Stimulated activated effector memory CD8-positive, alpha-beta T cell treated with anti-CD3 and anti-CD28 coated beads, Interleukin-12 subunit alpha, Interleukin-12 subunit beta, amount 100 ng/mL, for 72 hours (primary cell): ENCODE results near the gene PTGIR.

Experiments
- ATAC-seq: fragments of 150-1000 bp; cut with Tn5 transposase; 2 replicates; pipeline ENCODE4 v1.10.0; 2021
- DNase-seq, 2 donors: peaks; one replicate each; pipeline ENCODE4 v3.0.0; 2021 to 2022; ENCODE audit warnings: low spot score in 2 of 2
- H3K27ac Mint-ChIP-seq: one replicate; pipeline ENCODE4 v1.8.0; 2022; ENCODE audit warnings: mild to moderate bottlenecking, mixed read lengths
- H3K36me3 Mint-ChIP-seq: one replicate; pipeline ENCODE4 v1.8.0; 2022; ENCODE audit warnings: mild to moderate bottlenecking, mixed read lengths
- H3K4me1 Mint-ChIP-seq: one replicate; pipeline ENCODE4 v1.8.0; 2022; ENCODE audit warnings: mixed read lengths
- H3K4me3 Mint-ChIP-seq: one replicate; pipeline ENCODE4 v1.8.0; 2022; ENCODE audit warnings: mild to moderate bottlenecking, mixed read lengths
- H3K9me3 Mint-ChIP-seq: one replicate; pipeline ENCODE4 v1.8.0; 2022; ENCODE audit warnings: mixed read lengths

Gene PTGIR

GRCh38 chr19:46610851-46611770, 13.8 kb downstream of the PTGIR start:
- Mint-ChIP-seq H3K9me3 (no peaks in the 10 kb centered on the region), H3K36me3 (peaks cover 64% of the 10 kb centered on the region), H3K4me3 (peak overlapping the region; percentile 37), H3K4me1 (peaks cover 66% of the 10 kb centered on the region), H3K27ac (peak overlapping the region; percentile 83)
- ATAC-seq (peak; percentile 4), DNase-seq (no peak)

DNA sequence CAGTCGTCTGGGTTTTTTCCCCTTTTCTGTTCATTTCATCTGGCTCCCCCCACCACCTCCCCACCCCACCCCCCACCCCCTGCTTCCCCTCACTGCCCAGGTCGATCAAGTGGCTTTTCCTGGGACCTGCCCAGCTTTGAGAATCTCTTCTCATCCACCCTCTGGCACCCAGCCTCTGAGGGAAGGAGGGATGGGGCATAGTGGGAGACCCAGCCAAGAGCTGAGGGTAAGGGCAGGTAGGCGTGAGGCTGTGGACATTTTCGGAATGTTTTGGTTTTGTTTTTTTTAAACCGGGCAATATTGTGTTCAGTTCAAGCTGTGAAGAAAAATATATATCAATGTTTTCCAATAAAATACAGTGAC, 14.5 kb downstream of the PTGIR start:
- H3K4me1 Mint-ChIP-seq = peaks cover 62% of the 10 kb centered on the region
- no peak for DNase-seq
- peaks cover 72% of the 10 kb centered on the region for H3K36me3 Mint-ChIP-seq
- H3K27ac Mint-ChIP-seq = peak overlapping the region; percentile 83
- no peak for ATAC-seq
- H3K4me3 Mint-ChIP-seq = no peak overlapping the region
- H3K9me3 Mint-ChIP-seq = no peaks in the 10 kb centered on the region

DNA sequence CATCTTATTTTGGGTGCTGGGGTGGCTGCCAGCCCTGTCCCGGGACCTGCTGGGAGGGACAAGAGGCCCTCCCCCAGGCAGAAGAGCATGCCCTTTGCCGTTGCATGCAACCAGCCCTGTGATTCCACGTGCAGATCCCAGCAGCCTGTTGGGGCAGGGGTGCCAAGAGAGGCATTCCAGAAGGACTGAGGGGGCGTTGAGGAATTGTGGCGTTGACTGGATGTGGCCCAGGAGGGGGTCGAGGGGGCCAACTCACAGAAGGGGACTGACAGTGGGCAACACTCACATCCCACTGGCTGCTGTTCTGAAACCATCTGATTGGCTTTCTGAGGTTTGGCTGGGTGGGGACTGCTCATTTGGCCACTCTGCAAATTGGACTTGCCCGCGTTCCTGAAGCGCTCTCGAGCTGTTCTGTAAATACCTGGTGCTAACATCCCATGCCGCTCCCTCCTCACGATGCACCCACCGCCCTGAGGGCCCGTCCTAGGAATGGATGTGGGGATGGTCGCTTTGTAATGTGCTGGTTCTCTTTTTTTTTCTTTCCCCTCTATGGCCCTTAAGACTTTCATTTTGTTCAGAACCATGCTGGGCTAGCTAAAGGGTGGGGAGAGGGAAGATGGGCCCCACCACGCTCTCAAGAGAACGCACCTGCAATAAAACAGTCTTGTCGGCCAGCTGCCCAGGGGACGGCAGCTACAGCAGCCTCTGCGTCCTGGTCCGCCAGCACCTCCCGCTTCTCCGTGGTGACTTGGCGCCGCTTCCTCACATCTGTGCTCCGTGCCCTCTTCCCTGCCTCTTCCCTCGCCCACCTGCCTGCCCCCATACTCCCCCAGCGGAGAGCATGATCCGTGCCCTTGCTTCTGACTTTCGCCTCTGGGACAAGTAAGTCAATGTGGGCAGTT, 15.1 kb downstream of the PTGIR start:
- Mint-ChIP-seq H3K4me1 (peaks cover 67% of the 10 kb centered on the region), H3K9me3 (no peaks in the 10 kb centered on the region)

GRCh38 chr19:46608581-46609345, 16.1 kb downstream of the PTGIR start:
- Mint-ChIP-seq H3K27ac (no peak overlapping the region), H3K4me3 (no peak overlapping the region), H3K36me3 (peaks cover 77% of the 10 kb centered on the region), H3K4me1 (peaks cover 70% of the 10 kb centered on the region), H3K9me3 (no peaks in the 10 kb centered on the region)
- ATAC-seq = no peak
- no peak for DNase-seq

More for the DNA sequence above, 15.1 kb downstream of the PTGIR start:
- ATAC-seq (no peak), DNase-seq (no peak)
- Mint-ChIP-seq H3K4me3 (no peak overlapping the region), H3K27ac (no peak overlapping the region), H3K36me3 (peaks cover 77% of the 10 kb centered on the region)

GRCh38 chr19:46608178-46608577, 16.7 kb downstream of the PTGIR start:
- no peak for DNase-seq
- no peak for ATAC-seq
- H3K4me1 Mint-ChIP-seq = peaks cover 71% of the 10 kb centered on the region
- H3K36me3 Mint-ChIP-seq = peaks cover 81% of the 10 kb centered on the region
- no peak overlapping the region for H3K4me3 Mint-ChIP-seq
- H3K9me3 Mint-ChIP-seq = no peaks in the 10 kb centered on the region
- peak overlapping the region; percentile 26 for H3K27ac Mint-ChIP-seq

GRCh38 chr19:46607448-46607841, 17.4 kb downstream of the PTGIR start:
- Mint-ChIP-seq H3K4me1 (peaks cover 74% of the 10 kb centered on the region), H3K36me3 (peaks cover 86% of the 10 kb centered on the region)

DNA sequence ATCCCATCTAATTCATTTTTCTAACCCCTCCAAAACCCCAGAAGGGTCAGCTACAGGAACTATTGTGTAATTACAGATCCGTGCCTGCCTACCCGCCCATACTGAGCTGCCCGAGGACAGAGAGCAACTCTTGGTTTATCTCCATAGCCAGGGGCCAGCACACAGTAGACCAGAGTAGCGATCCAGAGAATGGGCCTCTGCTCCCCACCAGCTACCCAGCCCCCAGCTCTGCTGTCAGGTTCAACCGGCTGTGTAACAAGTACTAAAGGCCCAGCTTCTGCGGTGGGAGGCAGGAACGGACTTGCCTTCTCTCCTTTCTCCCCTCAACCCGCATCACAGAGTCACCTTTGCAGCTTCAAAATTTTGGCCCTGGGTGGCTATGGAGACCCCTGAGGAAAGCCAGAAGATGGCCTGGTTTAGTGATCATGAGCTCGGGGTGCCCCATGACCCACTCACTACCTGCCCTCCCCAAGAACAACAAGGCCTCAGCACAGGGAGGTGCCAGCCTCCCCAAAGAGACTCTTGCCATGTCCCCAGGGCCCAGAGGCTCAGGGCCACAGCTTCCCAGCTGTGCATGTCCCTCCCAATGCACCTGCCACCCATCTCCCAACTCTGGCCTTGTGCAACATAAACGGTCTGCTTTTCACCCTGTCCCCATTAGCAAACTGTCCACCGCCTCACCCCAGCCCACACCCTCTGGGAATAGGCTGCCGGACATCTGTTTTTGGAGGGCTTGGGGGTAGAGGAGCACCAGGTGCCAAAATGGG, 18.0 kb downstream of the PTGIR start:
- ATAC-seq (no peak), DNase-seq (no peak)
- Mint-ChIP-seq H3K4me3 (no peak overlapping the region), H3K27ac (peak overlapping the region; percentile 15), H3K4me1 (peaks cover 74% of the 10 kb centered on the region), H3K9me3 (no peaks in the 10 kb centered on the region), H3K36me3 (peaks cover 87% of the 10 kb centered on the region)

More at GRCh38 chr19:46607448-46607841, 17.4 kb downstream of the PTGIR start:
- Mint-ChIP-seq H3K27ac (peak overlapping the region; percentile 26), H3K9me3 (no peaks in the 10 kb centered on the region), H3K4me3 (no peak overlapping the region)
- no peak for DNase-seq
- no peak for ATAC-seq

GRCh38 chr19:46606019-46606418, 18.9 kb downstream of the PTGIR start:
- peaks cover 68% of the 10 kb centered on the region for H3K4me1 Mint-ChIP-seq
- no peak for DNase-seq
- no peak for ATAC-seq
- H3K9me3 Mint-ChIP-seq = no peaks in the 10 kb centered on the region
- no peak overlapping the region for H3K4me3 Mint-ChIP-seq
- peak overlapping the region; percentile 15 for H3K27ac Mint-ChIP-seq
- peaks cover 86% of the 10 kb centered on the region for H3K36me3 Mint-ChIP-seq

DNA sequence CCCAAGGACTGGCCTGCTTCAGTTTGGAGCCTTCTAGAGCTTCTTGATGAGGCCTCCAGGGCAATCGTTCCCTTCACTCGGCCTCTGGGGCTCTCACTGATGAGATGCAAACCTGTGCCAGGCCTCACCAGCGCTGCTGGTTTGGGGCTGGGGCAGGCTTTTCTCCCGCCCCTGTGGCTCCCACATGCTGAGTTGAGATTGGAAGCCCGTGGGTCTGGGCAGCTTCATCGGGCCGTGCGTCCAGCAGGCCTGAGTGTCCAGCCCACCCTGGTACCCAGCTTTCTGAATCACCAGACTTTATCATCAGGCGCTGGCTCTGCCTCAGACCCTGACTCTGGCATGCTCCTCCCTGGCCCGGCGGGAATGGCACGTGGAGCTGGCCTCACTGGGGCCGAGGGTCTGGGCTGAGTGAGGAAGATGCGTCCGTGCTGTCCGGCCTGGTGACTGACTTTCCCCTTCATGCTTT, 19.5 kb downstream of the PTGIR start:
- peaks cover 85% of the 10 kb centered on the region for H3K36me3 Mint-ChIP-seq
- H3K27ac Mint-ChIP-seq = no peak overlapping the region
- ATAC-seq = no peak
- H3K9me3 Mint-ChIP-seq = no peaks in the 10 kb centered on the region
- no peak for DNase-seq
- H3K4me1 Mint-ChIP-seq = peaks cover 65% of the 10 kb centered on the region
- H3K4me3 Mint-ChIP-seq = no peak overlapping the region

- no peak for ATAC-seq
- Mint-ChIP-seq H3K9me3 (no peaks in the 10 kb centered on the region), H3K4me1 (peaks cover 65% of the 10 kb centered on the region), H3K36me3 (peaks cover 80% of the 10 kb centered on the region), H3K27ac (no peak overlapping the region), H3K4me3 (no peak overlapping the region)
- no peak for DNase-seq
Measured at GRCh38 chr19:46604781-46605355, 20.0 kb downstream of the PTGIR start.

DNA sequence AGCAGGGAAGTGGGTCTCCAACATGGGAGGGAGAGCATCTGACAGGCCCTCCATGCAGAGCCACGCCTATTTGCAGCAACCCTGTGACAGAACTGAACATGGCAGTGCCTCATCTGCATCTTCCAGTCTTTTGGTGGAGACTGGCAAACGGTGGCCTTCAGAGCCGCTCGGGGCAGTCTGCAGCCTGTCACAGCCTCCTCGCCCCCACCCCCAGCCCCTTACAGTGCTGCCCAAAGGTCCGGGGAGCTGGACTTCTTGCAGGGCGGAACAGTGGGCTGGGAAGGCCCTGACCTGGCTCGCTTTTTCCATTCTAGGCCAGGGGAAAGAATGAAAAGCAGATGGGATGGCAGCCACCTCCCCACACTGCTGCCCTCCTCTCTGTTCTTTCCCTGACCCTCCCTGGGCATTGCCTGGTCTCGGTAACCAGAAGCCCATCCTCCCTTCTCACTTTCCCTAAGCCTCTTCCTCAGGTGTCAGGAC, 21.1 kb downstream of the PTGIR start:
- H3K36me3 Mint-ChIP-seq = peaks cover 69% of the 10 kb centered on the region
- H3K4me1 Mint-ChIP-seq = peaks cover 56% of the 10 kb centered on the region
- H3K27ac Mint-ChIP-seq = peak overlapping the region; percentile 100
- H3K9me3 Mint-ChIP-seq = peaks cover under 1% of the 10 kb centered on the region
- DNase-seq (no peak), ATAC-seq (no peak)
- H3K4me3 Mint-ChIP-seq = peak overlapping the region; percentile 91

- DNase-seq = no peak
- peaks cover 55% of the 10 kb centered on the region for H3K4me1 Mint-ChIP-seq
- no peak for ATAC-seq
- H3K27ac Mint-ChIP-seq = peak overlapping the region; percentile 100
- H3K36me3 Mint-ChIP-seq = peaks cover 64% of the 10 kb centered on the region
- H3K4me3 Mint-ChIP-seq = peak overlapping the region; percentile 91
- H3K9me3 Mint-ChIP-seq = peaks cover 6% of the 10 kb centered on the region
Measured at GRCh38 chr19:46603195-46603637, 21.7 kb downstream of the PTGIR start.

GRCh38 chr19:46602392-46603194, 22.3 kb downstream of the PTGIR start:
- peak overlapping the region; percentile 100 for H3K27ac Mint-ChIP-seq
- peak; percentile 45 for ATAC-seq
- H3K9me3 Mint-ChIP-seq = peaks cover 7% of the 10 kb centered on the region
- peaks cover 57% of the 10 kb centered on the region for H3K36me3 Mint-ChIP-seq
- peaks cover 48% of the 10 kb centered on the region for H3K4me1 Mint-ChIP-seq
- peak overlapping the region; percentile 91 for H3K4me3 Mint-ChIP-seq
- DNase-seq = peak in 1 of 2 donors; percentile 71
